Activated naive CD8-positive, alpha-beta T cell treated with anti-CD3 and anti-CD28 coated beads, Interleukin-2, amount 50 U/mL, for 24 hours (primary cell): ENCODE measurements around the gene SEPTIN6.

Experiments
- ATAC-seq: fragments of 150-1000 bp; cut with Tn5 transposase; one replicate; pipeline ENCODE4 v1.10.0; 2021
- DNase-seq: peaks from one replicate; pipeline ENCODE4 v3.0.0; 2021
- H3K27ac Mint-ChIP-seq: one replicate; pipeline ENCODE4 v1.8.0; 2021; ENCODE audit warnings: mild to moderate bottlenecking, mixed read lengths
- H3K27me3 Mint-ChIP-seq: one replicate; pipeline ENCODE4 v1.8.0; 2021; ENCODE audit warnings: mixed read lengths
- H3K36me3 Mint-ChIP-seq: one replicate; pipeline ENCODE4 v1.8.0; 2021; ENCODE audit warnings: low read depth, mixed read lengths
- H3K4me1 Mint-ChIP-seq: one replicate; pipeline ENCODE4 v1.8.0; 2021; ENCODE audit warnings: mixed read lengths
- H3K4me3 Mint-ChIP-seq: one replicate; pipeline ENCODE4 v1.8.0; 2021; ENCODE audit warnings: mild to moderate bottlenecking, moderate library complexity, mixed read lengths
- H3K9me3 Mint-ChIP-seq: one replicate; pipeline ENCODE4 v1.8.0; 2021; ENCODE audit warnings: mixed read lengths

Gene SEPTIN6

GRCh38 chrX:119647552-119648420 is 45.2 kb downstream of the SEPTIN6 start:
- Mint-ChIP-seq H3K27ac (peak overlapping the region; percentile 94), H3K9me3 (no peaks in the 10 kb centered on the region), H3K27me3 (no peaks in the 10 kb centered on the region), H3K4me3 (no peak overlapping the region), H3K36me3 (peaks cover 36% of the 10 kb centered on the region), H3K4me1 (peaks cover 36% of the 10 kb centered on the region)
- DNase-seq = peak; percentile 50
- peak; percentile 99 for ATAC-seq

- Mint-ChIP-seq H3K27ac (peak overlapping the region; percentile 86), H3K9me3 (no peaks in the 10 kb centered on the region), H3K4me3 (no peak overlapping the region), H3K27me3 (no peaks in the 10 kb centered on the region), H3K36me3 (peaks cover 31% of the 10 kb centered on the region), H3K4me1 (peaks cover 36% of the 10 kb centered on the region)
- DNase-seq = no peak
- no peak for ATAC-seq
Measured at GRCh38 chrX:119647089-119647488, 45.9 kb downstream of the SEPTIN6 start.

- Mint-ChIP-seq H3K4me1 (peaks cover 36% of the 10 kb centered on the region), H3K4me3 (no peak overlapping the region), H3K36me3 (peaks cover 31% of the 10 kb centered on the region), H3K27me3 (no peaks in the 10 kb centered on the region), H3K9me3 (no peaks in the 10 kb centered on the region), H3K27ac (peak overlapping the region; percentile 86)
- DNase-seq (no peak), ATAC-seq (no peak)
Measured at GRCh38 chrX:119646515-119646914, 46.5 kb downstream of the SEPTIN6 start.

GRCh38 chrX:119643696-119644095 is 49.3 kb downstream of the SEPTIN6 start:
- Mint-ChIP-seq H3K9me3 (no peaks in the 10 kb centered on the region), H3K4me1 (peaks cover 30% of the 10 kb centered on the region), H3K27ac (no peak overlapping the region)

More at GRCh38 chrX:119643696-119644095, 49.3 kb downstream of the SEPTIN6 start:
- H3K27me3 Mint-ChIP-seq = no peaks in the 10 kb centered on the region
- ATAC-seq (no peak), DNase-seq (no peak)
- peaks cover 28% of the 10 kb centered on the region for H3K36me3 Mint-ChIP-seq
- no peak overlapping the region for H3K4me3 Mint-ChIP-seq
